Stimulated activated CD4-positive, alpha-beta T cell treated with anti-CD3 and anti-CD28 coated beads, TNF-alpha, amount 100 ng/mL, for 4 hours (primary cell): Measurements from ENCODE around the gene FAM120C.

ENCODE experiments used
- DNase-seq, 3 experiments: peaks; one replicate each; pipeline ENCODE4 v3.0.0-alpha.2; 2020; ENCODE audit warnings: low read depth in 3 of 3

The FAM120C gene

GRCh38 chrX:54043056-54043455, 140.0 kb downstream of the FAM120C start:
- no peak for DNase-seq

GRCh38 chrX:54042609-54043021, 140.4 kb downstream of the FAM120C start:
- DNase-seq = peak in 2 of 3 experiments; percentile 0 to 14

DNA sequence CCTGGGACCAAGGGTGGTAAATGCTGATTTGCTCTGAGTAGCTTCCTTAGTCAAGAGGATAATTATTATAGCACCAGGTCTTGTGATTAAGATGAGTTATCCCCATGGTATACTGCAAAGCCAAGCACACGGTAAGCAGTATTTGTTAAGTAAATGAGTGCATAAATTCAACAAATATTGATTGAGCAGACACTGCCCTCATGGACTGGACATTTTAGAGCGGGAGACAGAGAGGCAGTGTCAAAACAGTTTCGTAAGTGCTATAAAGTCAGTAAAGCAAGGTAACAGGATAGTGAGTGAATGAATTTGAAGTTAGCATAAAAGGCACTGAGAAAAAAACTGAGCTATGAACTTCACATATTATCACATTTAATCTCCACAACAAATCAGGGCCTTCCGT, 152.7 kb downstream of the FAM120C start:
- no peak for DNase-seq

- DNase-seq = no peak
These were observed 153.4 kb downstream of the FAM120C start for GRCh38 chrX:54029529-54030143.

DNA sequence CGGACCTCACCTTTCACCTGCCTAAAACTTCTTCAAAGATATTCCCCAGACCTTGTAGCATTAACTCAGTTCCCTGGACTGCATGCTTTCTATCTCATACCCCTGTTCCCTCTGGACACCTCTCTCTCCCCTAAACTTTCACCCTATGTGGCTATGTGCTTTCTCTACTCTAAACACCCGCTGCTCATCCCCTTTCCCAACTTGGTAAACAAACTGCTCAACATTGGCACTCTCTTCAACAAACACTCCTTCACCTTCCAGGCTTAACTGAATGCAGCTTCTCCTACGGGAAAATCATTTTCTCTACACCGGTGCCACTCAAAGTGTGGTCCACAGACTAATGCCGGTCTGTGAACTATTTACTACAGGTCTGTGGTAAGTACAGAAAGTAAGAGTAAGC, 158.7 kb downstream of the FAM120C start:
- DNase-seq = no peak
